NCI-H82 treated with DMSO at 0.1 percent for 48 hours (cell line): ENCODE data around the gene GLCCI1.

ENCODE experiments used
- DNase-seq: peaks from one replicate; lab custom pipeline; 2025; ENCODE audit not compliant: unreplicated experiment; lab: John Stamatoyannopoulos, UW

GLCCI1 gene

GRCh38 chr7:7968544-7969305 is at the start of gene GLCCI1:
GLCCI1 (plus strand) TSS chr7:7968796; CDS start chr7:7969351, 555 bp downstream.
- DNase-seq, result peak; percentile 98

DNA sequence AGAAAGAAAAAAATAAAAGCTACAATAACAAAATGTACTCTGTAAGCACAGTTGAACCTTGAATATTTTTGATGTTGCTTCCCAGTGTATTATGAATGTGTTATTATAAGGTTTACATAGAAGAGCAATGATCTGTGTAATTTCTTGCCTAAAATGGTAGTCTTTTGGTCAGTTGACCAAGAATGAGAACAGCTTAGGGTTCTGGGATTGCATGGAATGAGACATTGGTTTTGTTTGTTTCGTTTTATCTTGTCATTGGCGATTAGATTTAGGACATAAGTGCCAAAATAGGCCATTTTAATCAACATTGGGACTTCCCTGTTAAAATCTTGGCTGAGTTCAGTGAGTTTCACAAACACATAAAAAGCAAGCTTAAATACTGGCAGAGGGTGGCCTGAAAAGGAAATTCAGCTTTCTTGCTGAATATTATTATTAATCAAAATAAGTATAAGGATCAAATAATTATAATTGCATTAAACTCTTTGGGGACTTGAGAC is 49.1 kb upstream of the GLCCI1 start:
- DNase-seq, result no peak

GRCh38 chr7:7920056-7920455 is 48.5 kb upstream of the GLCCI1 start:
- DNase-seq, result no peak

DNA sequence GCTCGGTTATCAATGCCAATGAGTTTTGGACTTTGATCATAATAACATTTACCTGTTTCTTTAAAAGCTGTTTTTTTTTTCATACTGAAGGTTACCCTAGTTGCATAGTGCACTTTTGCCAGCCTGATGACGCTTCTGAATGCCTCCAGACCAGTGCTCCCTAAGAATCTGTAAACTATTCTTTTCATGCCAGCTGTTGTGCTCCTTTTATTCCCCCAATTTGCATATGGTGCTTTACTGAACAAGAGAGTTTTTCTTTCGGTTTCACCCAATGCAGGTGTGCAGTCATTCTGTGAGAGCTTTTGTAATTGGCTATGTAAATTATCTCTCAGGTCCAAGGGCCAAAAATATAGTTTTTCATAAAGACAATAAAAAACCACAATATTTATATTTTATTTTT is 48.1 kb upstream of the GLCCI1 start:
- DNase-seq, result no peak

DNA sequence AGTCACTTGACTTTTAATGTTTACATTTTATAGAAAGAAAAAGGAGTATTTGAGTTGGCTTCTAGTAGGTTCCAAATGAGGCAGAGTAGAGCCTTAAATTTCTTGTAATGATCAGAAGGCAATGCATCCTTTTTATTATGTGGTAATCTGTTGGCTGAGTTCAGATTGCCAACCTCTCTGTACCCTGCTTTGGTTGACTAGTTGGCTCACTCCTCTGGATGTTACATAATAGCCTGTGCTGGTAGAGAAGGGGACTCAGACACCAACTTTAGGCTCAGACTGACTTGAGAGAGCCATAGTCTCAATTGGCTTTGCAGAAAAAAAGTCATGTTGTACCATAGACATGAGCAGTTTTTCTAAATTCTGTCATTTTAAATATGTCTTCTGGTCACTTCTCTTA is 46.8 kb upstream of the GLCCI1 start:
- DNase-seq, result no peak

DNA sequence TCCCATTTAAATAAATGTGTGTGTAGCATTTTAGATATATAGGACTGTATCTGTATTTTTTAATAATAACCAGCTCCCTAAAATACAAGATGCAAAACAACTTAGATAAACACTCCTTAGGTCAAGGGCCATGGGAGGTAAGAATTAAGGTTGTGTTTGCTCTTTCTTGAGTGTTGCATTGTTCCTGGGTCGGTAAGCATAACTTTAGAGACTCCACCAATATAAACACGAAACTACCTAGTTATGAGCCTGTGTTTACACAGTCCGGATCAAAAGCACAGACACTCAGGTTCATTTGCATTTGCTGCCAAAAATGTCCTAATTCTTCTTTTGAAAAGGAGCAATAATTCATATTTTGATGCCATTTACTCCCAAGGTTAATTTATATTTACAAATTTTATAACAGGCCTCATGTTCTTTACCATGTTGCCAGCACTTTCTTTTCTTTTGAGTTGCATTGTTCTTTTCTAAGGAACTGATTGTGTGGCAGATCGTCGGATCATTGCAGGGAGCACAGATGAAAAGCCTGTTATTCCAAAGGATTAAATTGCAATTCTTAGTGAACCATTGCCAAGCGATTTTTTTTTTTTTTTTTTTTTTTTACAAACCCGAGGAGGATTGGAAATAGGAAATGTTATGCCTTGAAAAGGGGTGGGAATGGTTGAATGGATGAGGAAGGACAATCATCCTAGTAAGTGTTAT is 45.8 kb upstream of the GLCCI1 start:
- no peak for DNase-seq

GRCh38 chr7:7923818-7924217 is 44.8 kb upstream of the GLCCI1 start:
- DNase-seq, result no peak

GRCh38 chr7:7924303-7924702 is 44.3 kb upstream of the GLCCI1 start:
- DNase-seq, result no peak

GRCh38 chr7:7931626-7932025 is 37.0 kb upstream of the GLCCI1 start:
- DNase-seq, result no peak

DNA sequence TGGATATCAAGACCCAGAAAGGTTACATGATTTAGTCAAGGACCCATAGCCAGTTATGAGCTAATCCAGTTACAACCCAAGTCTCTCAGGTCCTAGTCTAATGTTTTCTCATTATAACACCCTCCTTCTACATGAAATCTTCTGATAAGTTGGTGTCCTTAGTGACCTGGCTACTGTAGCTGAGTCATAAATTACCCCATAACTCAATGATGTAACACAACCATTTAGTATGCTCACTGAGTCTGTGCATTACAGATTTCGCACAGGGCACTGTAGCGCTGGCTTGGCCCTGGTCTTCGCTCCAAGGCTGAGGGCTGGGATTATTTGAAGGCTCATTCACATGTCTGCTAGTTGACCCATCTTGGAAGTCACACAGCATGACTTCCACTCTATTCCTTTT is 36.0 kb upstream of the GLCCI1 start:
- no peak for DNase-seq

- no peak for DNase-seq
These were observed 34.6 kb upstream of the GLCCI1 start for GRCh38 chr7:7933915-7934526.

DNA sequence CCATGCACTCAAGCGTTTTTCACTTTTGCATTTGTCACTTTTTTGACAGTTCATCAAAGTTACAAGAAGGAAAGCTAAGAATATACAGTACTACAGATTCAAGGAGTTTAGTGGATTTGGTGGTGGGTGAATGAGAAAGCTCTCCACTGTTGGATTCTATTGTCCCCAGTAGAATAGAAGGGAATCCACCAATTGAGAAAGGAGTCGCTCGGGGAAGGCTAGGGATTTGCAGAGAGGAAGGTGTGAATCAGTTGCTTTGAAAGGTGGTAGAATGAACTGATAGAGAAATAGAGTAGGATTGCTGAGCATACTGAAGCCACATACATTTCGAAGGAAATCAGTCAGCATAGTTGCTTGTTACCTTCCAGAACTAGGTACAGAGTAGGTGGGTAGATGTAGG is 33.7 kb upstream of the GLCCI1 start:
- no peak for DNase-seq

- no peak for DNase-seq
These were observed 30.1 kb upstream of the GLCCI1 start for GRCh38 chr7:7938471-7938870.

DNA sequence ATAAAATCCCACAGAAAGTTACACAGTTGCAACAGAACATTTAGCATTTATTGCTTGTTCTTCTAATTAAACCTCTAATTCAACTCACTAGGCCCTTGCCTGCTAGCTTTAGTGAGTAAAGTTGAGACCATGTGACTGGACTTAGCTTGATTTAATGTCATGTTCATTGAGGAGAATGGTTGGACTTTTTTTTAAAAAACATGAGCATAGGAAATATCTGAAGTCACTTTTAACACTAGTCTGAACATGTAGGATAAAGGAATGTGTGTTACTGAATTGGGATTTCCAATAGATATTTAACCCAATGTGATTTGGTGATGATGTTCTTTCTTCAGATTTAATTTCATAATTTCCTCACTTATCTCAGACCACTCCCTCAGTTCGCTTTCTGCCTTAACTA is 24.6 kb upstream of the GLCCI1 start:
- no peak for DNase-seq

DNA sequence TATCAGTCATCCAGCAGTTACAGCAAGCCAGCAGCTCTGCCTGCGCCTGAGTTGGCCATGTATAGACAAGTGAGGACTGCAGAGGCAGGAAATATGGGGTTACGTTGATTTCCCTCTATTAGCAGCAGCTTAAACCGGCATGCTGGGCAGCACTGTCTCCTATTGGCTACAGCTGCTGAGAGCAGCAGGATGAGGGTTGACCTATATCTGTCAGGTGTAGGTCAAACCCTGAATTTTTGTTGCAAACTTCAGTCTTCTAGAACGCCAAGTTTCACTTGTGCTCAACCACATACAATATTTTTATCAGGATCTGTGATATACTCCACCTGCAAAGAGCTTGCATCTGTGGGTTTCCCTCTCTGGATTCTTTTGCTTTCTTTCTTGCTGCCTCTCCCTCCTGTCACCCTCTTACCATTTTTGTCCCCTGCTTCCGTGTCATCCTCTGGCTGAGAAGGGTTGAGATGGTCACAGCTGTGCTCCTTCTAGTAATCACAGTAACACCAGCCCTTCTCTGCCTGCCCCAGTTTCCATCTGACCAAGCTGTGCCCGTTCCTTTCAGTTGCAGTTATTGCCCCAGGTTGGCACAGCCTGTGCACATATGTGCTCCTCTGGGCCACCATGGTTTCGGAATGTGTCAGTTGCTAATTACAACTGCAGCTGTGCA is 23.8 kb upstream of the GLCCI1 start:
- no peak for DNase-seq

DNA sequence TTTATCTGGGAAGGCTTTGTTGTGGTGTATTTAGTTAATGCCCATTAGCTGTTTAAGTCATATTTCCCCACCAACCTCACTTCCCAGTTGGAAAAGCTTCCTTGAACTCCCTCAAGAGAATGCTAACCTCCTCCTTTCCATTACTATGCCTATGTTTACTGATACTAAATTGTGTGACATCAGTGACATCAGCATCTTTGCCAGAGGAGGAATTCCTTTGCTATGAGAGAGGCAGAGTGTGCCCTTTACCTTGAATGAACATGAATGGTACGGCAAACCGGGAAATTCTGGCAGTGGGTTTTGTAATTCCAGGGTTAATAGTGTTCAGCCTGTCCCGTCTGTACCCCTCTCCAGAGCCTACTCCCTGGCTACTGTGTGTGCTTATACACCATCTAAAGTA is 22.1 kb upstream of the GLCCI1 start:
- DNase-seq, result no peak

DNA sequence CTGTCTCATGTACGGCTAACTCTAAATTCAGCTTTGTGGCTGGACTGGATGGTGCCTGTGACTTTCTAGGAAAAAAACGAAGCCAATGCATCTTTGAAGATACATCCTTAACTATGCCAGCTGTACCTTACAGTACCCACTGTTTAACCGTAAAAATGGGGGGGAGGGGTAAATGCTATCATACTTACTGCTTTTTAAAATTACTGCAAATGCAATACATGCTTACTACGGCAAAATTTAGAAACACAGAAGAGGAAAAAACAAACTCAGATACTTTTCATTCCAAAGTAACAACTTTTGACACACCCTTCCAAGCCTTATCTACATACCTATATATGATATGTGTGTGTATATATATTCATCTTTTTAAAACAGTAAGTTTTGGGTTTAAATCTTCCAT is 20.4 kb upstream of the GLCCI1 start:
- DNase-seq, result no peak

- DNase-seq, result no peak
These were observed 14.8 kb upstream of the GLCCI1 start for GRCh38 chr7:7953806-7954205.

GRCh38 chr7:7956531-7957128 is 12.0 kb upstream of the GLCCI1 start:
- no peak for DNase-seq

GRCh38 chr7:7957513-7957912 is 11.1 kb upstream of the GLCCI1 start:
- DNase-seq, result no peak
